Mesenchymal stem cell (in vitro differentiated cells and primary cell): ENCODE results near the gene DCDC2.
A peak's percentile ranks its signal among the peaks of the same experiment; 100 is the strongest.

Experiments
- DNase-seq: peaks from one replicate; pipeline ENCODE4 v3.0.0-alpha.2; 2013
- H2AFZ ChIP-seq: one replicate; pipeline ENCODE4 v1.6.1; 2013; ENCODE audit warnings: low read depth, mild to moderate bottlenecking, control low read depth, inconsistent platforms, low read length, moderate library complexity
- H2AK5ac ChIP-seq: 2 replicates; pipeline ENCODE4 v1.6.1; 2013; ENCODE audit warnings: low read length, moderate library complexity, mild to moderate bottlenecking, inconsistent platforms; ENCODE audit not compliant: severe bottlenecking
- H2BK120ac ChIP-seq: one replicate; pipeline ENCODE4 v1.6.1; 2013; ENCODE audit warnings: low read depth, mild to moderate bottlenecking, inconsistent platforms, low read length, moderate library complexity
- H2BK12ac ChIP-seq, 2 experiments: one replicate each; pipeline ENCODE4 v1.6.1; 2013; ENCODE audit warnings: inconsistent platforms in 2 of 2, low read length in 2 of 2, mild to moderate bottlenecking in 2 of 2, moderate library complexity in 2 of 2, control low read depth in 1 of 2
- H2BK15ac ChIP-seq: one replicate; pipeline ENCODE4 v1.6.1; 2013; ENCODE audit warnings: mild to moderate bottlenecking, low read depth, inconsistent platforms; ENCODE audit not compliant: poor library complexity, severe bottlenecking
- H2BK5ac ChIP-seq: 2 replicates; pipeline ENCODE4 v1.6.1; 2013; ENCODE audit warnings: low read depth, mild to moderate bottlenecking, low read length, control low read depth, inconsistent platforms; ENCODE audit not compliant: poor library complexity, severe bottlenecking
- H3K14ac ChIP-seq, 2 experiments: one replicate each; pipeline ENCODE4 v1.6.1; 2013; ENCODE audit warnings: inconsistent platforms in 2 of 2, low read length in 2 of 2, control low read depth in 1 of 2, mild to moderate bottlenecking in 1 of 2, moderate library complexity in 1 of 2
- H3K18ac ChIP-seq, 2 experiments: one replicate each; pipeline ENCODE4 v1.6.1; 2013; ENCODE audit warnings: inconsistent platforms in 2 of 2, low read length in 2 of 2, control low read depth in 1 of 2, low read depth in 1 of 2, mild to moderate bottlenecking in 1 of 2
- H3K23ac ChIP-seq, 2 experiments: one replicate each; pipeline ENCODE4 v1.6.1; 2013; ENCODE audit warnings: inconsistent platforms in 2 of 2, low read length in 2 of 2, mild to moderate bottlenecking in 2 of 2, moderate library complexity in 2 of 2, control low read depth in 1 of 2
- H3K27ac ChIP-seq: 2 replicates; pipeline ENCODE4 v1.5.1; 2013; ENCODE audit warnings: mild to moderate bottlenecking, moderate library complexity, low read length, control low read depth, inconsistent platforms; ENCODE audit not compliant: poor library complexity, severe bottlenecking
- H3K27me3 ChIP-seq, 2 experiments: 2 replicates each; pipeline versions ENCODE4 v1.6.1 to v1.7.0; 2013; ENCODE audit warnings: low read length in 2 of 2, mild to moderate bottlenecking in 2 of 2, moderate library complexity in 2 of 2, control low read depth in 1 of 2, inconsistent platforms in 1 of 2; ENCODE audit not compliant: control insufficient read depth in 1 of 2, insufficient read depth in 1 of 2
- H3K36me3 ChIP-seq, 2 experiments: 2 replicates each; pipeline versions ENCODE4 v1.6.1 to v1.7.0; 2013; ENCODE audit warnings: low read length in 2 of 2, control low read depth in 1 of 2, inconsistent platforms in 1 of 2, low read depth in 1 of 2, mild to moderate bottlenecking in 1 of 2; ENCODE audit not compliant: insufficient read depth in 2 of 2, control insufficient read depth in 1 of 2
- H3K4ac ChIP-seq, 2 experiments: one replicate each; pipeline ENCODE4 v1.6.1; 2013; ENCODE audit warnings: inconsistent platforms in 2 of 2, low read length in 2 of 2, mild to moderate bottlenecking in 2 of 2, moderate library complexity in 2 of 2, control low read depth in 1 of 2, low read depth in 1 of 2
- H3K4me1 ChIP-seq: 2 replicates; pipeline ENCODE4 v1.6.1; 2013; ENCODE audit warnings: low read depth, low read length, control low read depth; ENCODE audit not compliant: control insufficient read depth, insufficient read depth
- H3K4me2 ChIP-seq: 2 replicates; pipeline ENCODE4 v1.6.1; 2013; ENCODE audit warnings: low read length, mild to moderate bottlenecking, inconsistent platforms; ENCODE audit not compliant: poor library complexity, severe bottlenecking
- H3K4me3 ChIP-seq, 2 experiments: 2 replicates each; pipeline versions ENCODE4 v1.5.1 to v1.7.0; 2013; ENCODE audit warnings: low read length in 2 of 2, mild to moderate bottlenecking in 2 of 2, control low read depth in 1 of 2, low read depth in 1 of 2; ENCODE audit not compliant: insufficient read depth in 1 of 2
- H3K79me1 ChIP-seq: replicated peaks from 2 replicates; pipeline ENCODE4 v1.6.1; 2013; ENCODE audit warnings: mild to moderate bottlenecking, control low read depth, low read length, inconsistent platforms; ENCODE audit not compliant: poor library complexity, severe bottlenecking
- H3K9ac ChIP-seq: 2 replicates; pipeline ENCODE4 v1.7.0; 2013; ENCODE audit warnings: mild to moderate bottlenecking, low read length, moderate library complexity
- H3K9me3 ChIP-seq: 2 replicates; pipeline ENCODE4 v1.7.0; 2013; ENCODE audit warnings: mild to moderate bottlenecking, low read length; ENCODE audit not compliant: control insufficient read depth
- H4K8ac ChIP-seq: one replicate; pipeline ENCODE4 v1.6.1; 2013; ENCODE audit warnings: inconsistent platforms, mild to moderate bottlenecking, low read length, moderate library complexity
- H4K91ac ChIP-seq: one replicate; pipeline ENCODE4 v1.6.1; 2013; ENCODE audit warnings: mild to moderate bottlenecking, low read length, inconsistent platforms
- WGBS: methylation state at CpG from one replicate; pipeline ENCODE4 v1.1.7; 2013; ENCODE audit warnings: mixed read lengths; 5-methylcytosine and 5-hydroxymethylcytosine counted together

The DCDC2 gene

GRCh38 chr6:24355393-24355792 is 2.5 kb downstream of the DCDC2 start:
- H3K4me2 ChIP-seq, result no peak overlapping the region
- no peak overlapping the region for H3K4ac ChIP-seq
- H3K4me1 ChIP-seq, result peaks cover 1% of the 10 kb centered on the region
- H2BK120ac ChIP-seq, result no peak overlapping the region
- no peaks in the 10 kb centered on the region for H3K79me1 ChIP-seq
- WGBS, result 68% methylated on average over 2 of the region's 4 CpGs
- H2BK12ac ChIP-seq, result no peak overlapping the region
- no peak for DNase-seq
- H3K27me3 ChIP-seq, result peaks cover 0 to 20% of the 10 kb centered on the region in 2 experiments
- no peaks in the 10 kb centered on the region for H3K9me3 ChIP-seq
- no peak overlapping the region for H2BK15ac ChIP-seq
- no peak overlapping the region for H4K8ac ChIP-seq
- no peak overlapping the region for H4K91ac ChIP-seq
- no peak overlapping the region for H3K23ac ChIP-seq
- no peak overlapping the region for H3K14ac ChIP-seq
- no peak overlapping the region for H3K4me3 ChIP-seq
- H3K27ac ChIP-seq, result no peak overlapping the region
- H3K9ac ChIP-seq, result no peak overlapping the region
- peaks cover 0 to 8% of the 10 kb centered on the region in 2 experiments for H3K36me3 ChIP-seq
- H2BK5ac ChIP-seq, result no peak overlapping the region
- H2AFZ ChIP-seq, result no peak overlapping the region
- no peak overlapping the region for H2AK5ac ChIP-seq
- H3K18ac ChIP-seq, result no peak overlapping the region

DNA sequence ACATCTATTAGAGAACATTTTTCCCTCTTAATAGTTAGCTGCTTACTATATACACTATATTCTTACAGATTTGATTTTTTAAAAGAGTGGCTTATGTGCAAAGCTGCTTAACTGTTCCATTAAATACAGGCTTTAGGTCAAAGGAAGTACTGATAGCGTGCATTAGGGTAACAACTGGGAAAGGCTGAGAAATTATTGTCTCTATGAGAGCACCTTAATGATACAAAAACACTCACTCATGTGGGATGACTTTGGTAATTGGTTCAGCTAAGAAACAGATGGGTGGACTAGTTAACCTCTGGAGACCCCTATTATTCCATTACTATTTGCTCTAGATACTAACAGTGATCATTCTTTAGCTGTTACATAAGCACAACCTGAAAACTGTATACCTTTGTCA is 4.0 kb downstream of the DCDC2 start:
- H2BK120ac ChIP-seq, result no peak overlapping the region
- no peak overlapping the region for H3K14ac ChIP-seq
- no peak overlapping the region for H4K8ac ChIP-seq
- H2AFZ ChIP-seq, result no peak overlapping the region
- H3K27me3 ChIP-seq, result peaks cover 0 to 20% of the 10 kb centered on the region in 2 experiments
- WGBS, result 82% methylated on average over 1 of the region's 1 CpG
- H4K91ac ChIP-seq, result no peak overlapping the region
- H2BK12ac ChIP-seq, result no peak overlapping the region
- no peaks in the 10 kb centered on the region for H3K4me1 ChIP-seq
- H3K18ac ChIP-seq, result no peak overlapping the region
- no peak overlapping the region for H3K4ac ChIP-seq
- H3K36me3 ChIP-seq, result peaks cover 0 to 8% of the 10 kb centered on the region in 2 experiments
- H2BK15ac ChIP-seq, result no peak overlapping the region
- no peaks in the 10 kb centered on the region for H3K9me3 ChIP-seq
- no peak overlapping the region for H3K23ac ChIP-seq
- no peak overlapping the region for H2BK5ac ChIP-seq
- no peaks in the 10 kb centered on the region for H3K79me1 ChIP-seq
- no peak for DNase-seq
- no peak overlapping the region for H3K27ac ChIP-seq
- no peak overlapping the region for H3K9ac ChIP-seq
- H3K4me2 ChIP-seq, result no peak overlapping the region
- no peak overlapping the region for H3K4me3 ChIP-seq
- no peak overlapping the region for H2AK5ac ChIP-seq

- no peak for DNase-seq
- H3K14ac ChIP-seq, result no peak overlapping the region
- H3K27ac ChIP-seq, result no peak overlapping the region
- no peak overlapping the region for H2BK5ac ChIP-seq
- no peak overlapping the region for H4K91ac ChIP-seq
- H3K23ac ChIP-seq, result no peak overlapping the region
- no peak overlapping the region for H3K4me3 ChIP-seq
- no peak overlapping the region for H2BK15ac ChIP-seq
- no peak overlapping the region for H3K4me2 ChIP-seq
- H3K9me3 ChIP-seq, result no peaks in the 10 kb centered on the region
- H2BK12ac ChIP-seq, result no peak overlapping the region
- H3K18ac ChIP-seq, result no peak overlapping the region
- H2AK5ac ChIP-seq, result no peak overlapping the region
- no peak overlapping the region for H4K8ac ChIP-seq
- no peaks in the 10 kb centered on the region for H3K4me1 ChIP-seq
- 91% methylated on average over 1 of the region's 1 CpG for WGBS
- no peak overlapping the region for H3K9ac ChIP-seq
- no peaks in the 10 kb centered on the region for H3K79me1 ChIP-seq
- no peak overlapping the region for H2BK120ac ChIP-seq
- no peak overlapping the region for H3K4ac ChIP-seq
- H3K36me3 ChIP-seq, result peaks cover 0 to 3% of the 10 kb centered on the region in 2 experiments
- H2AFZ ChIP-seq, result no peak overlapping the region
- H3K27me3 ChIP-seq, result peaks cover 0 to 14% of the 10 kb centered on the region in 2 experiments
Measured at GRCh38 chr6:24352434-24352833, 5.4 kb downstream of the DCDC2 start.

DNA sequence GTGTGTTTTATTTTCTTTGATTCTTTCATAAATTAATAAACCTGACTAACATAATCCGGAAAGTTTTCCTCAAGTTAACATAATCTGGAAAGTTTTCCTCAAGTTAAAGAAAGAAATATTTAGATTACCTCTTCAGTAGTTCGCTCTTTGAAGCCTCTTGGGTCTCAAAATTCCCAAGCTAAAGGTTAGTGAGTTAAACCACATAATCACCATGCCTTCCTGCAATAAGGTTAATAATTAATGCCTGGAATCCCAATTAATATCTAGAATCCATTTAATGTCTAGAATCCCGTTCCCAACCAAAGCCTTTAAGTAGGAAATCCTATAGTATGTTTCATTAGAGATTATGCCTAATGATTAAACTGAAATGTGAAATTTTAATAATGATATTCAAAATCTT is 12.9 kb downstream of the DCDC2 start:
- H2BK120ac ChIP-seq, result no peak overlapping the region
- no peak overlapping the region for H2BK12ac ChIP-seq
- no peak overlapping the region for H3K23ac ChIP-seq
- 61% methylated on average over 2 of the region's 3 CpGs for WGBS
- peak overlapping the region; percentile 91 for H3K27ac ChIP-seq
- no peak overlapping the region for H4K91ac ChIP-seq
- H3K4me1 ChIP-seq, result peaks cover 5% of the 10 kb centered on the region
- peaks cover 1% of the 10 kb centered on the region for H3K79me1 ChIP-seq
- H3K4ac ChIP-seq, result no peak overlapping the region
- no peak overlapping the region for H2AFZ ChIP-seq
- no peaks in the 10 kb centered on the region for H3K9me3 ChIP-seq
- no peak overlapping the region for H3K18ac ChIP-seq
- no peak overlapping the region for H3K14ac ChIP-seq
- no peak overlapping the region for H2BK15ac ChIP-seq
- H3K4me3 ChIP-seq, result no peak overlapping the region
- no peak overlapping the region for H3K9ac ChIP-seq
- no peak overlapping the region for H2AK5ac ChIP-seq
- peaks cover 0 to 27% of the 10 kb centered on the region in 2 experiments for H3K27me3 ChIP-seq
- no peaks in the 10 kb centered on the region for H3K36me3 ChIP-seq
- no peak overlapping the region for H4K8ac ChIP-seq
- no peak overlapping the region for H2BK5ac ChIP-seq
- no peak for DNase-seq
- H3K4me2 ChIP-seq, result no peak overlapping the region
